Measurements from ENCODE around the gene MYO16. TPM values are rescaled to one million over a fixed set of nuclear protein-coding genes. Genes with fewer than 3 reads are reported as not detected.
"Not testable (repeated sequence)": the region's sequence is repeated elsewhere in the genome, so short reads cannot be mapped to it uniquely, and the experiment has no call there.

Gene MYO16
- total RNA-seq, 2 donors from 2014 or later: 0.42 TPM; not detected in 1

- DNase-seq (ENCODE audit: low spot score) (no peak), ATAC-seq (ENCODE audit: insufficient number of reproducible peaks, low FRiP score, low read depth) (no peak)
- H3K4me3 ChIP-seq: no peak overlapping the region
- H3K4me1 ChIP-seq (ENCODE audit: control insufficient read depth in 1 of 2, low read depth in 2 of 2): peaks cover 0 to 24% of the 10 kb centered on the region in 2 donors
- TF ChIP-seq CTCF (IDR thresholded peaks at IDR 0.05): no peak
- H3K27me3 ChIP-seq (replicated peaks; ENCODE audit: insufficient read depth): no peaks in the 10 kb centered on the region
- H3K36me3 ChIP-seq: no peaks in the 10 kb centered on the region
- H3K9me3 ChIP-seq: no peaks in the 10 kb centered on the region
- no peak overlapping the region for H3K27ac ChIP-seq
Measured at GRCh38 chr13:108984251-108984920, 355.0 kb downstream of the MYO16 start.

DNA sequence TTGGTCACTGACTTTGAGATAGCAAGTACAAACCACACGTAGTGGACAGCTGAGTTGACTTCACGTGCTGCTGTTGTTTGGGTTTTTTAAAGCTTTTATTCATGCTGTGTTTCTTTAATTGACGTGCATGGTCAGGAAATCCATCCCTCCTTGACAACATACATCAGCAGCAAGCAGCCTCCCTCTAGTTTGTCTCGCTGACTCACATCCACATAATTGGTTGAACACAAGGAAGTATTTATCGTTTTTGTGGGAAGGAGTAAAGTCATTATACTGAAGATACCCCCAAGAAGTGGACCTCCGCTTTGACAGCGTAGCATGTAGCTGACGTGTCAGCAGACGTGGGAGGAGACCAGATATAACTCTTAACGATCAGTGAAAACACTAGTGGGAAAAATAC, 355.8 kb downstream of the MYO16 start:
- no peak for ATAC-seq (ENCODE audit: insufficient number of reproducible peaks, low FRiP score, low read depth)
- no peak for DNase-seq (ENCODE audit: low spot score)

DNA sequence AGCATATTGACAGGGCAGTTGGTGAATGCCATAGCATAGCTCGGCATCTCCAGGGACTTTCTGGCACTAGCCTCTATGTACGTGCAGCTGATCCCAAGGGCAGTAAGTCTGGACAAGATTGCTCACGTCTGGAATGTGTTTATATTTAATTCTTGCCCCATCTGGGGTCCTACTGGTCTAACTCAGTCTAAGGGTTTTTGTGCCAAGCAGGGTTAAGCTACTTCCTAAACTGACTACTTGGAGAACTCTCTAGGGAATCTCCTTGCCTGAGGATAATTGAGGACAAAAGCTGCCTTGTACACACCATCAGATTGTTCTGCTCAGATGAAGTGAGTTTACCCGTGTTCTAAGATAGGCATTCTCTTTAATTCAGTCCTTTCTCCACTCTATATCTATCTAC, 358.1 kb downstream of the MYO16 start:
- no peak for ATAC-seq (ENCODE audit: insufficient number of reproducible peaks, low FRiP score, low read depth)
- no peaks in the 10 kb centered on the region for H3K27me3 ChIP-seq (replicated peaks; ENCODE audit: insufficient read depth)
- no peak overlapping the region for H3K27ac ChIP-seq
- no peaks in the 10 kb centered on the region for H3K9me3 ChIP-seq
- no peak overlapping the region for H3K4me3 ChIP-seq
- no peak for TF ChIP-seq CTCF (IDR thresholded peaks at IDR 0.05)
- peaks cover 0 to 13% of the 10 kb centered on the region in 2 donors for H3K4me1 ChIP-seq (ENCODE audit: control insufficient read depth in 1 of 2, low read depth in 2 of 2)
- H3K36me3 ChIP-seq: no peaks in the 10 kb centered on the region
- no peak for DNase-seq (ENCODE audit: low spot score)

More for the DNA sequence above, 355.8 kb downstream of the MYO16 start:
- TF ChIP-seq CTCF (IDR thresholded peaks at IDR 0.05): no peak
- Histone ChIP-seq H3K36me3 (no peaks in the 10 kb centered on the region), H3K27ac (no peak overlapping the region), H3K9me3 (no peaks in the 10 kb centered on the region), H3K4me3 (no peak overlapping the region), H3K4me1 (ENCODE audit: control insufficient read depth in 1 of 2, low read depth in 2 of 2) (peaks cover 0 to 20% of the 10 kb centered on the region in 2 donors), H3K27me3 (replicated peaks; ENCODE audit: insufficient read depth) (no peaks in the 10 kb centered on the region)

DNA sequence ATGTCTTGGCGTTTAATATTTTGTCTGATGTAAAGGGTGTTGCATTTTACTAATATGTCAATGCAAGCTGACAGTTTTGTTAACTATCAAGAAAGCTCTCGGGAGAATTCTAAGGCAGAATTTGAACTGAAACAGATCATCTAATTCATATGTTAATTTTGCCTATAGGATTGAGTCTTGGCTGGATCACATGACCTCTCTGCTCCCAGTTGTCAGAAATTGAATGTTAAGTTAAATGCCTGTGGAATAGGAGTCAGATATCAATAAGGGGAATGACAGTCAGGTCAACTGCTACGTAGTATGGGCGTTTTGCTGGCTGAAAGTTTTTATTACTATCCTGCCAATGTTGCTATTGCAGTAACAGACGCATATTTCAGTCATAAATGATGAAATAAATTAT, 358.5 kb downstream of the MYO16 start:
- TF ChIP-seq CTCF (IDR thresholded peaks at IDR 0.05): no peak
- ATAC-seq (ENCODE audit: insufficient number of reproducible peaks, low FRiP score, low read depth): no peak
- H3K27ac ChIP-seq: no peak overlapping the region

GRCh38 chr13:108991416-108991815, 362.0 kb downstream of the MYO16 start:
- not testable (repeated sequence) for H3K36me3 ChIP-seq; H3K4me3 ChIP-seq; H3K9me3 ChIP-seq; DNase-seq (ENCODE audit: low spot score); ATAC-seq (ENCODE audit: insufficient number of reproducible peaks, low FRiP score, low read depth); H3K27me3 ChIP-seq (replicated peaks; ENCODE audit: insufficient read depth); H3K27ac ChIP-seq
- H3K4me1 ChIP-seq (ENCODE audit: control insufficient read depth in 1 of 2, low read depth in 2 of 2): peaks cover 0 to 13% of the 10 kb centered on the region in 2 donors

More for the DNA sequence above, 358.5 kb downstream of the MYO16 start:
- H3K27me3 ChIP-seq (replicated peaks; ENCODE audit: insufficient read depth): no peaks in the 10 kb centered on the region
- no peaks in the 10 kb centered on the region for H3K9me3 ChIP-seq
- H3K4me1 ChIP-seq (ENCODE audit: control insufficient read depth in 1 of 2, low read depth in 2 of 2): peaks cover 0 to 13% of the 10 kb centered on the region in 2 donors
- no peak overlapping the region for H3K4me3 ChIP-seq
- no peaks in the 10 kb centered on the region for H3K36me3 ChIP-seq
- no peak for DNase-seq (ENCODE audit: low spot score)

- DNase-seq (ENCODE audit: low spot score) (no peak), ATAC-seq (ENCODE audit: insufficient number of reproducible peaks, low FRiP score, low read depth) (no peak)
- Histone ChIP-seq H3K27ac (no peak overlapping the region), H3K36me3 (no peaks in the 10 kb centered on the region), H3K4me3 (no peak overlapping the region), H3K4me1 (ENCODE audit: control insufficient read depth in 1 of 2, low read depth in 2 of 2) (no peaks in the 10 kb centered on the region), H3K27me3 (replicated peaks; ENCODE audit: insufficient read depth) (no peaks in the 10 kb centered on the region), H3K9me3 (no peaks in the 10 kb centered on the region)
- TF ChIP-seq CTCF (IDR thresholded peaks at IDR 0.05): no peak
Measured at GRCh38 chr13:108993346-108993745, 363.9 kb downstream of the MYO16 start.

Data from thoracic aorta (tissue), 2 donors.